Measurements from ENCODE around the gene NBEA. TPM values are rescaled to one million over a fixed set of nuclear protein-coding genes. Genes with fewer than 3 reads are reported as not detected.

Gene NBEA
- polyA plus RNA-seq, 3 donors = 14.9 to 16.5 (median 15.3) TPM

GRCh38 chr13:35573639-35574038, 631.6 kb downstream of the NBEA start:
- no peak for DNase-seq

- no peak for DNase-seq
These were observed 650.4 kb downstream of the NBEA start for GRCh38 chr13:35592457-35592856.

- no peak for DNase-seq
These were observed 651.6 kb downstream of the NBEA start for GRCh38 chr13:35593651-35594050.

GRCh38 chr13:35594096-35594495, 652.0 kb downstream of the NBEA start:
- no peak for DNase-seq

- no peak for DNase-seq
These were observed 653.1 kb downstream of the NBEA start for GRCh38 chr13:35595181-35595580.

GRCh38 chr13:35596321-35597030, 654.4 kb downstream of the NBEA start:
- DNase-seq = no peak

GRCh38 chr13:35597451-35597850, 655.4 kb downstream of the NBEA start:
- DNase-seq = no peak

GRCh38 chr13:35598233-35598632, 656.2 kb downstream of the NBEA start:
- DNase-seq = no peak

GRCh38 chr13:35598790-35599369, 656.8 kb downstream of the NBEA start:
- no peak for DNase-seq

- DNase-seq = no peak
These were observed 657.3 kb downstream of the NBEA start for GRCh38 chr13:35599384-35599783.

- no peak for DNase-seq
These were observed 658.1 kb downstream of the NBEA start for GRCh38 chr13:35600137-35600536.

- no peak for DNase-seq
These were observed 661.7 kb downstream of the NBEA start for GRCh38 chr13:35603593-35604285.

- no peak for DNase-seq
These were observed 672.6 kb downstream of the NBEA start for GRCh38 chr13:35614666-35615065.

GRCh38 chr13:35617420-35617819, 675.4 kb downstream of the NBEA start:
- no peak for DNase-seq

GRCh38 chr13:35618565-35619083, 676.6 kb downstream of the NBEA start:
- DNase-seq = no peak

GRCh38 chr13:35621989-35622388, 679.9 kb downstream of the NBEA start:
- DNase-seq = no peak

- DNase-seq = no peak
These were observed 687.0 kb downstream of the NBEA start for GRCh38 chr13:35629026-35629425.

GRCh38 chr13:35630551-35631275, 688.6 kb downstream of the NBEA start:
- peak; percentile 43 for DNase-seq

GRCh38 chr13:35631666-35632065, 689.6 kb downstream of the NBEA start:
- DNase-seq = no peak

- DNase-seq = no peak
These were observed 701.6 kb downstream of the NBEA start for GRCh38 chr13:35643625-35644024.

- DNase-seq = no peak
These were observed 704.1 kb downstream of the NBEA start for GRCh38 chr13:35646056-35646774.

GRCh38 chr13:35648201-35648600, 706.1 kb downstream of the NBEA start:
- DNase-seq = peak; percentile 2

All from renal pelvis (tissue), 4 donors.